GM15510 (cell line): Measurements from ENCODE around the gene CNNM2.

Source experiments
- POLR2A ChIP-seq: IDR thresholded peaks from 3 replicates; pipeline ENCODE4 v1.6.1; 2011; ENCODE audit warnings: borderline replicate concordance; ENCODE audit not compliant: insufficient read length; ENCODE audit errors: extremely low read depth

Gene CNNM2

GRCh38 chr10:103086799-103087198 is 168.7 kb downstream of the CNNM2 start:
- no peak for TF ChIP-seq POLR2A

- TF ChIP-seq POLR2A, result no peak
These were observed 171.4 kb downstream of the CNNM2 start for GRCh38 chr10:103089493-103089892.

GRCh38 chr10:103090911-103091310 is 172.8 kb downstream of the CNNM2 start:
- no peak for TF ChIP-seq POLR2A

- TF ChIP-seq POLR2A, result no peak
These were observed 176.9 kb downstream of the CNNM2 start for GRCh38 chr10:103095005-103095404.

GRCh38 chr10:103096130-103096529 is 178.0 kb downstream of the CNNM2 start:
- no peak for TF ChIP-seq POLR2A

- no peak for TF ChIP-seq POLR2A
These were observed 180.1 kb downstream of the CNNM2 start for GRCh38 chr10:103098240-103098639.

- no peak for TF ChIP-seq POLR2A
These were observed 182.5 kb downstream of the CNNM2 start for GRCh38 chr10:103100620-103101019.

GRCh38 chr10:103102195-103102594 is 184.1 kb downstream of the CNNM2 start:
- no peak for TF ChIP-seq POLR2A

GRCh38 chr10:103103989-103104388 is 185.9 kb downstream of the CNNM2 start:
- TF ChIP-seq POLR2A, result no peak

GRCh38 chr10:103104721-103105120 is 186.6 kb downstream of the CNNM2 start:
- no peak for TF ChIP-seq POLR2A

- no peak for TF ChIP-seq POLR2A
These were observed 187.4 kb downstream of the CNNM2 start for GRCh38 chr10:103105462-103105861.

GRCh38 chr10:103106539-103106938 is 188.4 kb downstream of the CNNM2 start:
- no peak for TF ChIP-seq POLR2A

- no peak for TF ChIP-seq POLR2A
These were observed 191.7 kb downstream of the CNNM2 start for GRCh38 chr10:103109821-103110220.

- no peak for TF ChIP-seq POLR2A
These were observed 192.3 kb downstream of the CNNM2 start for GRCh38 chr10:103110407-103110806.

- TF ChIP-seq POLR2A, result no peak
These were observed 193.2 kb downstream of the CNNM2 start for GRCh38 chr10:103111031-103111917.

- no peak for TF ChIP-seq POLR2A
These were observed 194.1 kb downstream of the CNNM2 start for GRCh38 chr10:103111918-103112877.

GRCh38 chr10:103114876-103115275 is 196.8 kb downstream of the CNNM2 start:
- TF ChIP-seq POLR2A, result no peak
